ENCODE measurements around the gene MAP4K1. TPM values are rescaled to one million over a fixed set of nuclear protein-coding genes. Genes with fewer than 3 reads are reported as not detected.

MAP4K1 gene
- total and polyA plus RNA-seq, 2 of the 13 experiments (the other 11 are each of a cell fraction or from before 2014, with no cell fraction given) = 0.24 to 0.89 TPM

- TF ChIP-seq ZBTB39 (CRISPR knock-in tag; IDR thresholded peaks at IDR 0.05) (no peak), EHMT2 (IDR thresholded peaks at IDR 0.05; ENCODE audit: borderline replicate concordance, low read depth, low read length) (no peak), PRPF4 (IDR thresholded peaks at IDR 0.05; ENCODE audit: low read depth, low read length, poor library complexity, severe bottlenecking) (no peak), PLRG1 (conservative IDR thresholded peaks at IDR 0.05) (no peak), HIC2 (CRISPR knock-in tag; IDR thresholded peaks at IDR 0.05; ENCODE audit: low read depth) (no peak), ZSCAN12 (CRISPR knock-in tag; IDR thresholded peaks at IDR 0.05) (no peak), NR3C1 (CRISPR knock-in tag; IDR thresholded peaks at IDR 0.05) (no peak), NKX3-1 (CRISPR knock-in tag; IDR thresholded peaks at IDR 0.05) (no peak), ZNF720 (CRISPR knock-in tag; IDR thresholded peaks at IDR 0.05) (no peak), ZNF558 (CRISPR knock-in tag; IDR thresholded peaks at IDR 0.05; ENCODE audit: borderline replicate concordance) (no peak), NCOA1 (CRISPR knock-in tag; IDR thresholded peaks at IDR 0.05) (no peak), ZBTB3 (CRISPR knock-in tag; IDR thresholded peaks at IDR 0.05; ENCODE audit: borderline replicate concordance, low read depth) (no peak)
- TF ChIP-seq, protein P1, sequence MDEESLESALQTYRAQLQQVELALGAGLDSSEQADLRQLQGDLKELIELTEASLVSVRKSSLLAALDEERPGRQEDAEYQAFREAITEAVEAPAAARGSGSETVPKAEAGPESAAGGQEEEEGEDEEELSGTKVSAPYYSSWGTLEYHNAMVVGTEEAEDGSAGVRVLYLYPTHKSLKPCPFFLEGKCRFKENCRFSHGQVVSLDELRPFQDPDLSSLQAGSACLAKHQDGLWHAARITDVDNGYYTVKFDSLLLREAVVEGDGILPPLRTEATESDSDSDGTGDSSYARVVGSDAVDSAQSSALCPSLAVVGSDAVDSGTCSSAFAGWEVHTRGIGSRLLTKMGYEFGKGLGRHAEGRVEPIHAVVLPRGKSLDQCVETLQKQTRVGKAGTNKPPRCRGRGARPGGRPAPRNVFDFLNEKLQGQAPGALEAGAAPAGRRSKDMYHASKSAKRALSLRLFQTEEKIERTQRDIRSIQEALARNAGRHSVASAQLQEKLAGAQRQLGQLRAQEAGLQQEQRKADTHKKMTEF (CRISPR knock-in tag; IDR thresholded peaks at IDR 0.05) = peak; percentile 87
- TF ChIP-seq, protein P2, sequence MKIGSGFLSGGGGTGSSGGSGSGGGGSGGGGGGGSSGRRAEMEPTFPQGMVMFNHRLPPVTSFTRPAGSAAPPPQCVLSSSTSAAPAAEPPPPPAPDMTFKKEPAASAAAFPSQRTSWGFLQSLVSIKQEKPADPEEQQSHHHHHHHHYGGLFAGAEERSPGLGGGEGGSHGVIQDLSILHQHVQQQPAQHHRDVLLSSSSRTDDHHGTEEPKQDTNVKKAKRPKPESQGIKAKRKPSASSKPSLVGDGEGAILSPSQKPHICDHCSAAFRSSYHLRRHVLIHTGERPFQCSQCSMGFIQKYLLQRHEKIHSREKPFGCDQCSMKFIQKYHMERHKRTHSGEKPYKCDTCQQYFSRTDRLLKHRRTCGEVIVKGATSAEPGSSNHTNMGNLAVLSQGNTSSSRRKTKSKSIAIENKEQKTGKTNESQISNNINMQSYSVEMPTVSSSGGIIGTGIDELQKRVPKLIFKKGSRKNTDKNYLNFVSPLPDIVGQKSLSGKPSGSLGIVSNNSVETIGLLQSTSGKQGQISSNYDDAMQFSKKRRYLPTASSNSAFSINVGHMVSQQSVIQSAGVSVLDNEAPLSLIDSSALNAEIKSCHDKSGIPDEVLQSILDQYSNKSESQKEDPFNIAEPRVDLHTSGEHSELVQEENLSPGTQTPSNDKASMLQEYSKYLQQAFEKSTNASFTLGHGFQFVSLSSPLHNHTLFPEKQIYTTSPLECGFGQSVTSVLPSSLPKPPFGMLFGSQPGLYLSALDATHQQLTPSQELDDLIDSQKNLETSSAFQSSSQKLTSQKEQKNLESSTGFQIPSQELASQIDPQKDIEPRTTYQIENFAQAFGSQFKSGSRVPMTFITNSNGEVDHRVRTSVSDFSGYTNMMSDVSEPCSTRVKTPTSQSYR (CRISPR knock-in tag; IDR thresholded peaks at IDR 0.05; ENCODE audit: borderline replicate concordance) = no peak
- TF ChIP-seq, protein P3, sequence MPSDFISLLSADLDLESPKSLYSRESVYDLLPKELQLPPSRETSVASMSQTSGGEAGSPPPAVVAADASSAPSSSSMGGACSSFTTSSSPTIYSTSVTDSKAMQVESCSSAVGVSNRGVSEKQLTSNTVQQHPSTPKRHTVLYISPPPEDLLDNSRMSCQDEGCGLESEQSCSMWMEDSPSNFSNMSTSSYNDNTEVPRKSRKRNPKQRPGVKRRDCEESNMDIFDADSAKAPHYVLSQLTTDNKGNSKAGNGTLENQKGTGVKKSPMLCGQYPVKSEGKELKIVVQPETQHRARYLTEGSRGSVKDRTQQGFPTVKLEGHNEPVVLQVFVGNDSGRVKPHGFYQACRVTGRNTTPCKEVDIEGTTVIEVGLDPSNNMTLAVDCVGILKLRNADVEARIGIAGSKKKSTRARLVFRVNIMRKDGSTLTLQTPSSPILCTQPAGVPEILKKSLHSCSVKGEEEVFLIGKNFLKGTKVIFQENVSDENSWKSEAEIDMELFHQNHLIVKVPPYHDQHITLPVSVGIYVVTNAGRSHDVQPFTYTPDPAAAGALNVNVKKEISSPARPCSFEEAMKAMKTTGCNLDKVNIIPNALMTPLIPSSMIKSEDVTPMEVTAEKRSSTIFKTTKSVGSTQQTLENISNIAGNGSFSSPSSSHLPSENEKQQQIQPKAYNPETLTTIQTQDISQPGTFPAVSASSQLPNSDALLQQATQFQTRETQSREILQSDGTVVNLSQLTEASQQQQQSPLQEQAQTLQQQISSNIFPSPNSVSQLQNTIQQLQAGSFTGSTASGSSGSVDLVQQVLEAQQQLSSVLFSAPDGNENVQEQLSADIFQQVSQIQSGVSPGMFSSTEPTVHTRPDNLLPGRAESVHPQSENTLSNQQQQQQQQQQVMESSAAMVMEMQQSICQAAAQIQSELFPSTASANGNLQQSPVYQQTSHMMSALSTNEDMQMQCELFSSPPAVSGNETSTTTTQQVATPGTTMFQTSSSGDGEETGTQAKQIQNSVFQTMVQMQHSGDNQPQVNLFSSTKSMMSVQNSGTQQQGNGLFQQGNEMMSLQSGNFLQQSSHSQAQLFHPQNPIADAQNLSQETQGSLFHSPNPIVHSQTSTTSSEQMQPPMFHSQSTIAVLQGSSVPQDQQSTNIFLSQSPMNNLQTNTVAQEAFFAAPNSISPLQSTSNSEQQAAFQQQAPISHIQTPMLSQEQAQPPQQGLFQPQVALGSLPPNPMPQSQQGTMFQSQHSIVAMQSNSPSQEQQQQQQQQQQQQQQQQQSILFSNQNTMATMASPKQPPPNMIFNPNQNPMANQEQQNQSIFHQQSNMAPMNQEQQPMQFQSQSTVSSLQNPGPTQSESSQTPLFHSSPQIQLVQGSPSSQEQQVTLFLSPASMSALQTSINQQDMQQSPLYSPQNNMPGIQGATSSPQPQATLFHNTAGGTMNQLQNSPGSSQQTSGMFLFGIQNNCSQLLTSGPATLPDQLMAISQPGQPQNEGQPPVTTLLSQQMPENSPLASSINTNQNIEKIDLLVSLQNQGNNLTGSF (CRISPR knock-in tag; IDR thresholded peaks at IDR 0.05) = no peak
Measured at GRCh38 chr19:38618590-38619360, 1.0 kb upstream of the MAP4K1 start, which contains the start of gene EIF3K (continued).

All from HepG2 (cell line).